ENCODE data around the gene NEGR1. TPM values are rescaled to one million over a fixed set of nuclear protein-coding genes. Genes with fewer than 3 reads are reported as not detected.

Gene NEGR1
- total RNA-seq, 1 experiment from 2014 or later, result 0.23 TPM

DNA sequence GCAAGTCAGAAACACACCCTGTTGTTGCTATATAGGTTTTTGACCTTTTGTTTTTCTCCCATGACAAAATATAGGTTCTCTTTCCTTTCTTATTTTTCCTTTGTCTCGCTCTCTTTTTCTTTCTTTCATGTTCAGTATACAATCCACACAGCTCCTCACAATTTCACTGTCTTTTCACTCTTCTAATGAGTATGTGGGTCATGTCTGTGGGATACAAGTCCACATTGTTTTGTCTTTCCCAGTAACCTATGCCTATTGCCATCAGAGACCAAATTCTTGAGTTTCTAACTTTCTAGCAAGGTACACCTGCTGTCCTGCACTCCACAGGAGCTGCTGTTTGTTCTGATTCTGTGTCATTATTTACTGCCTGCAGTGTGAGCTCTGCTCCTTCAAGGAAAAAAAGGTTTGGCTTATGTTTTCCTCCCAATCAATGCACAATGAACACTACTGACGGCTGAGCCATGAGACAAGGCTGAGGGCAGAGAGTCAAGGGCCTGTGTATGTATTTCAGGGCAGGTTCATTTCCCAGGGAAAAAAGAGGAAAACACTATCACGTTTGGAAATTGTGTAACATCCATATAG lies 453.8 kb downstream of the NEGR1 start:
- no peaks in the 10 kb centered on the region for H3K27me3 ChIP-seq
- H3K4me3 ChIP-seq, result no peak overlapping the region
- no peak for DNase-seq
- H3K9me3 ChIP-seq, result no peaks in the 10 kb centered on the region
- no peaks in the 10 kb centered on the region for H3K36me3 ChIP-seq

DNA sequence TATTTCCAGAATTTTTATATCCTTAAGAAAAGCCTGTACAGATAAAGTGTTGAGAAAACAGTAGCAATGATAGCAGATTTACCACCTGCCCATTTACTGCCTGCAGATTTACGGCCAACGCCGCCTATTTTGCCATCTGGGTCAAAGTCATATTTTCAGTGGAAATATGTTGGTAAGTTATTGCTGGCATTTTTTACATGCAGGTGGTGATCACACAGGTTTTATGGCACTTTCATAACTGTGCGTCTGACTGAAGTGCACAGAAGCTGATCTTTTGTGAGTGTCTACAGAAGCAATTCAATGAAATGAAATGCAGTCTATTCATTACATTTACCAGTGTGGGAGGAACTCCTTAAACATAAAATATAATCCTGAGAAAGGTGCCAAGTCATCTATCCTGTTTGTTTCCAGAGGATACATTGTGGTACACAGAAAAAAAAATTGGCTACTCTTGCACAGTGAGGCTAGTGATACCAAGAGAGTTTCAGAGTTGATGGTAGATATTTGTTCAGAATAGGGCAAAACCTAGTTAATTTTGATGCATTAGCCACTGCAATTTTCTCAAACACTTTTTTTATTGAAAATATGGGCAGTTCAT lies 458.5 kb downstream of the NEGR1 start:
- Histone ChIP-seq H3K9me3 (no peaks in the 10 kb centered on the region), H3K27me3 (no peaks in the 10 kb centered on the region), H3K4me3 (no peak overlapping the region), H3K36me3 (no peaks in the 10 kb centered on the region)
- DNase-seq, result no peak

DNA sequence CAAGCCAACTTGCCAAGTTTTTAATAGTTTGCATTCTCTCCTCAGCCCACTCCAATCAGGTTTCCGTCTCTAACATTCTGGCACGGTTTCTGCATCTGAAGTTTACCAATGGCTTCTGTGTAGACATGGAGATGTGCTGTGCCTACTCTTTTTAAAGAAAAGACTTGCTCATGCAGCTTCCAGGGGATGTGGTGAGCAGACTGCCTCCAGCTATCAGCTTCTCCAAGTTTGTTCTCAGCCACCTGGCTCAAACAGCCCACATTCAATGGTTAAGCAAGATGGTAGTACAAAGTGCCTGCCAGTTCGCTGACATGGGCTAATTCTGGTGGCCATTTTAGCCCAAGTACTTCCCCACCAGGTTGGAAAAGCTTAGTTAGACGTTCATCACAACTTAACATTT lies 465.3 kb downstream of the NEGR1 start:
- no peak for DNase-seq
- Histone ChIP-seq H3K9me3 (no peaks in the 10 kb centered on the region), H3K4me3 (no peak overlapping the region), H3K27me3 (no peaks in the 10 kb centered on the region), H3K36me3 (no peaks in the 10 kb centered on the region)

DNA sequence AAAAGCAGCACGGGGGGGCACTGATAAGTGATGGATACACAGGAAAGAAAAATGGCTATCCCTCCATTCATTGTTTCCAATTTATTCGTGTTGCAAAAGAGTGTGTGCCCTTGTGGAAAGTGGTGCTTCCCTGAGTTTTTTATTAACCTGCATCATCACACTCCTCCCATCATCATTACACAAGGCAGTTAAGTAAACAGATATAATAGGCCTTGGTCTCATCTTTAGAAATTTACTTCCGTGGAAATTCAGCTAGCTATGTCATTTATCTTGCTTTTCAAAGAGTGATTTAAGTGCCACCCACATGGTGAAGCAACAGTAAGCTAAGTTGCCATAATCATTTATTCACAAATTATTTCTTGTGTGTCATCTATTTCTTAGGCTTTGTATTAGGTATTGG lies 473.3 kb downstream of the NEGR1 start:
- no peak for DNase-seq
- H3K4me3 ChIP-seq, result no peak overlapping the region
- no peaks in the 10 kb centered on the region for H3K9me3 ChIP-seq
- no peaks in the 10 kb centered on the region for H3K27me3 ChIP-seq
- H3K36me3 ChIP-seq, result no peaks in the 10 kb centered on the region

DNA sequence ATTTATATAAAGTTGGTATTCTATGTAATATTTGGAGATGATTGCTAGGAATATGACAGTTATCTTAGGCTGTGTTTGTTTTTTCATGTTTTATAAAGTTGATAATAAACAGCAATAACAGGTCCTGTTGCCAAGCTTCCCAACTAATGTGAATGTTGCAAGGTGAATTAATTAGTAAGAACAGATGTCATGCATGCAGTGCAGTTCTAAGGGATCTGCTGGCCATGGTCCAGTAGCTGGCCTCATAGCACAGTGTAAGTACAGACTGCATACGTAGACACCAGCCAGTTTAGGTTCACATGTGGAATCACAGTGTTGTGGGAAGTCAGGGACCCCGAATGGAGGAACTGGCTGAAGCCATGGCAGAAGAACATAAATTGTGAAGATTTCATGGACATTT lies 478.2 kb downstream of the NEGR1 start:
- DNase-seq, result no peak
- Histone ChIP-seq H3K36me3 (no peaks in the 10 kb centered on the region), H3K4me3 (no peak overlapping the region), H3K9me3 (no peaks in the 10 kb centered on the region), H3K27me3 (no peaks in the 10 kb centered on the region)

DNA sequence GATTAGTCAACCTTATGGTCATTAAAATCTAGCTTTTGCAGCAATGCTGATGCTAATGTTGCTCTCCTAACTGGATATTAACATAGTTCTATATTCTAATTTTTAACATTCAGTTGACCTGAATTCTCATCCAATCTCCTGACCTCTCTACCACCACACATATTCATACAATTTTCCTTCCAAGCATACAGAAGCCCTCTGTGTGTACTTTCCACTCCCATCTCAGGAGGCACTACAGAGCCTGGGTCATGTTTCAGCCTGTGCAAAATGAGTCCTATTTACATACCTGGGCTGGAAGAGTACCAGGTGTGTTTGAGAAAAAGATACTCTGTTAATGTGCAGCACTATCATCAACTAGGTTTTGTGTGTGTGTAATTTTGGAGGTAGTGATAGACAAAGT lies 486.3 kb downstream of the NEGR1 start:
- DNase-seq, result no peak
- Histone ChIP-seq H3K36me3 (no peaks in the 10 kb centered on the region), H3K4me3 (no peak overlapping the region), H3K27me3 (no peaks in the 10 kb centered on the region), H3K9me3 (no peaks in the 10 kb centered on the region)

DNA sequence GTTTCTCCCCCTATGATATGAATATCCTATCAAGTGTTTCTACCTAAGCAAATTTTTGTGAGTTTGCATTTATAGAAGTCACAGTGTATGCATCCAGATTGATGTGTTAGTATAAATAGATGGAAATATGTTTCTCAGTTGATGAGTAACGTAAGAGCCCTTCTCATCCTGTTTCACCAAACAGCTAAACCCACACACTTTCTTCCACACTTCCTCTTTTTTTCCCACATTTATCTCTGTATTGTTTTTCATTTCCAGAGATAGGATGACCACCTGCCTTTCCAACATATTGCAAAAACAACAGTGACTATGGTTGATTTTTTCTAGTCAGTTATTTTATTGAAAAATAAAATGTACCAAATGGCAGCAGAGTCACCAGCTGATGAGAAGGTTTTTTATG lies 490.1 kb downstream of the NEGR1 start:
- Histone ChIP-seq H3K36me3 (no peaks in the 10 kb centered on the region), H3K9me3 (no peaks in the 10 kb centered on the region), H3K27me3 (no peaks in the 10 kb centered on the region), H3K4me3 (no peak overlapping the region)
- DNase-seq, result no peak

DNA sequence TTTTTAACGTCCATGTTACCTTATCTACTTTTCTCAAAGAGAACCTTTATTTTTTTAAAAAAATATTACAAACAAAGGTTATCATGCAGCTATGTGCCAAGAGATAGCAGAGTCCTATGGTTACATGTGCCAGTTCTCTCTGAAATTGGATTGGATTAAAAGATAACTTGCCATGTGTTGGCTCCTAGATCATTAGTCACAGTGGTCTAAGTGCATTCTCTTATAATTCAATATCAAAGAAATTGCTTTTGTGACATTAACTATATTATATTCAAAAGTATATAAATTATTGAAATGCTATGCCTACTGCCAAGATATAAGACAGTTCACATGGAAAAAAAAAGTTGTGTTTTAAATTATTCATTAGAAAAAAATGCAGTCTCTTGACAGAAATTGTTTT lies 494.2 kb downstream of the NEGR1 start:
- H3K4me3 ChIP-seq, result no peak overlapping the region
- DNase-seq, result no peak
- no peaks in the 10 kb centered on the region for H3K27me3 ChIP-seq
- H3K9me3 ChIP-seq, result no peaks in the 10 kb centered on the region
- H3K36me3 ChIP-seq, result no peaks in the 10 kb centered on the region

DNA sequence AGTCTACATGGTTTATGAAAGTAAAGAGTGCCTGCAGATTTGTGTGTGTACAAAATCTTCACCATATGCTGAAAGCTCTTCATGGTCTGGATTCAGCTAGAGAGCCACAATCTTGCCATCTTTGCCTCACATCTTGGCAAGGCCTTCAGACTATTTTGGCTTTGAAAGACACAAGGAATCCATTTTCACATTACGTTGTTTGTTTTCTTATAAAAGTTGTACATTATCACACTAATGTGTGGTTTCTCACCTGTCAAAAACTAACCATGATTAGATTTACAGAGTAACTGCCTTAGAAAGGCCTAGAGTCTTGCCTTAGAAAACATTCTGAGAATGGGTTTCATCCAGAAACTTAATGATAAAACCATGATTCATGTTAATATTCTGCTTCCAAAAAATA lies 494.6 kb downstream of the NEGR1 start:
- no peaks in the 10 kb centered on the region for H3K36me3 ChIP-seq
- H3K4me3 ChIP-seq, result no peak overlapping the region
- no peaks in the 10 kb centered on the region for H3K27me3 ChIP-seq
- no peak for DNase-seq
- no peaks in the 10 kb centered on the region for H3K9me3 ChIP-seq

DNA sequence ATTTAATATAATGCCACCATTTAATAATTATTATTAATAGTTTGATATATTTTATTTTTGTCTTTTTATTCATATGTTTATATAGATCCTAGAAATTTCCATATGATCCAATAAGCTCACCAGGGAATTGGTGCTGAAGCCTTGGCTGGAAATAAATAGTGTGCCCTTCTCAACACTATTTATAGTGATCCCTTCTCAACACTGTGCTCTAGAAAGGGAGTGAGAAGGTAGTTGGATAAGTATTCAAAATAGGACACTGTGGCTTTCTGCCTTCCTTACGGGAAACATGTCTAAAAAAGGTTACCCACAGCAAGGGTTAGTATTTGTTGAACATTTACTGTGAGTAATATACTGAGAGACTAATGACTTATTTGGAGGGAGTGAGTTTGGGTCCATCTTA lies 496.1 kb downstream of the NEGR1 start:
- Histone ChIP-seq H3K9me3 (no peaks in the 10 kb centered on the region), H3K36me3 (no peaks in the 10 kb centered on the region), H3K4me3 (no peak overlapping the region), H3K27me3 (no peaks in the 10 kb centered on the region)
- DNase-seq, result no peak

DNA sequence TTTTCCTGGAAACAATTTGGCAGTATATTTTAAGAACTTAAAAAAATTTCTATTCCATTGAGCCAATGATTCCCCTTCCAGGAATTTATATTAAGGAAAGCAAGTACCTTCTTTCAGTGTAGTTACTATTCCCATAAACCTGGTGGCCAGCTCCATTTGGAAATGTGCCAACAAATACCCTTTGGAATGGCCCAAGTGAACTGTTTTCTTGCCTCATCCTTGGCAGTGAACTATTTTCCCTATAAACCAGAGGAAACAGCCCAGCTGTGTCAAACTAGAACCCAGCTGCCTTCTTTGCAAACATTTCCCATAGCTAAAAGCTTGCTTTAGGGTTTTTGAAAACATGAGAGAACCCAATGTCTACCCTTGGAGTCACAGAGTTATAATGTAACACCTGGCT lies 496.9 kb downstream of the NEGR1 start:
- no peak overlapping the region for H3K4me3 ChIP-seq
- no peaks in the 10 kb centered on the region for H3K36me3 ChIP-seq
- H3K9me3 ChIP-seq, result no peaks in the 10 kb centered on the region
- no peaks in the 10 kb centered on the region for H3K27me3 ChIP-seq
- DNase-seq, result peak; percentile 0

DNA sequence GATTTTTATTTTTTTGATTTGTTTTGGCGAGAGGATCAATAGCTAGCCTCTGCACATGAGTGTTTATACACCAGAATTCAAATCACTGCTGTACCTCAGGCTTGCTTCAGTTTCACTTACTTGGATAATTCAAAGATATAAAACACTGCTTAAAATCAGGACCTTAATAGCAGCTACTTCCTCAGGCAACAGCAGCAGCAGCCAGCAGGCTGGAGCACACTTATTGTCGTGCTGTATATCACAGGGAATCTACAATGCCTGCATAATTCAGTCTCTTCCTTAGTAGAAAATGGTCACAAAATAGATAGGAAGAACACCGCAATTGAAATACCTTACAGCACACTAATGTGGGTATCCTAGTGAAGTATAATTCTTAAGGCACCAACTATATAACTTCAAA lies 497.3 kb downstream of the NEGR1 start:
- no peak overlapping the region for H3K4me3 ChIP-seq
- H3K27me3 ChIP-seq, result no peaks in the 10 kb centered on the region
- no peaks in the 10 kb centered on the region for H3K36me3 ChIP-seq
- H3K9me3 ChIP-seq, result no peaks in the 10 kb centered on the region
- DNase-seq, result no peak

DNA sequence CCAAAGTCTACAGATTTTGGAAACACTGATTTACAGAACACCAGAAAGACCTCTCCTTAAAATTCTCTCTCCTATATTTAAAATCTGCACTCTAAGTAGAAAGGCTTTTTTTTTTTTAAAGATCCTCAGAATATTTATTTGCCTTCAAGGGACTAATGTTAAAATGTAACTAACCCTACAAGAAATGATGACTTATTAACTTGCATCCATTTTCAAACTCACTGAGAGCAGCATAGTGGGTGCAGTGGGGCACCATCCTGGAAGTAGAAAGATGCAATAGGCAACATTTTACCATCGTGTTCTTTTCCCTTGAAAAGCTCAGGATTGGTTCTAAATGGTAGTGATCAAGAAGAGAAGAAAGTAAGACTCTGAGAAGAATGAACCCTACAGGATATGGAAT lies 498.1 kb downstream of the NEGR1 start:
- Histone ChIP-seq H3K36me3 (no peaks in the 10 kb centered on the region), H3K4me3 (no peak overlapping the region), H3K9me3 (no peaks in the 10 kb centered on the region), H3K27me3 (no peaks in the 10 kb centered on the region)
- no peak for DNase-seq

DNA sequence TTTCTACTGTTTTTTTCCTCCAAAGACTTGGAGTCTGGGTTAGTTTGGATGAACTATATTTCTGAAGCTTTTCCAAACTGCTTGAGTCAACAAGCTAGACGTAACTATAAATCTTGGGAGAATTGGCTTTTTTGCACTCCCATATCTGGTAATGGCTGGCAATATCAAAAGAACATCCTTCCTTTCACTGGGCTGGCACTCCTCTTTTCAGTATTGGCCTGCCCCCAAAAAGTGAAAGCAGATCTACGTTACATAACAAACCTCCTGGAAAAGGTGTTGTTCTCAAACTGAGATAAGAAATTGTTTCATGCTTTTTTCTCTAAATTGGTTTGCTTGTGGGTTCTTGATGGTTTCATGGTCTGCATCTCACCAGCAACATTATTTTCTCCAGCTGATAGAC lies 499.3 kb downstream of the NEGR1 start:
- no peaks in the 10 kb centered on the region for H3K36me3 ChIP-seq
- no peak for DNase-seq
- H3K27me3 ChIP-seq, result no peaks in the 10 kb centered on the region
- no peak overlapping the region for H3K4me3 ChIP-seq
- H3K9me3 ChIP-seq, result no peaks in the 10 kb centered on the region

DNA sequence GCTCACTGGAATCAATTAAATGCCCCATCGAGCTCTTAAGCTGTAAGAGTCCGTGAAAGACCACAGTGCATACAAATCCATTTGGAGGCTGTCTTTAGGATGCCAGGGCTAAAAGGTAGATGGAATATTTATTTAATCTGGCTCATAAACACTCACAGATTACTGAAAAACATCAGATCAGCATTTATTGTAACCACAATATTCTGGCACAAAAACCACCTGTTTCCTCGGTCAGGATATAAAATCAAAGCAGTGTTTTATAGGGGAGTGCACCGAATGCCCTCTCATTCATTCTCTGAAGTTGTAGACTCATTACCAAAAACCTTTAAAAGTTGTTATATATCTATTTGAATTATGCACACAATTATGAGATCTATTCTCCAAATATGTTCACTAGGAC lies 500.9 kb downstream of the NEGR1 start:
- Histone ChIP-seq H3K4me3 (no peak overlapping the region), H3K27me3 (no peaks in the 10 kb centered on the region), H3K36me3 (no peaks in the 10 kb centered on the region), H3K9me3 (no peaks in the 10 kb centered on the region)
- no peak for DNase-seq

DNA sequence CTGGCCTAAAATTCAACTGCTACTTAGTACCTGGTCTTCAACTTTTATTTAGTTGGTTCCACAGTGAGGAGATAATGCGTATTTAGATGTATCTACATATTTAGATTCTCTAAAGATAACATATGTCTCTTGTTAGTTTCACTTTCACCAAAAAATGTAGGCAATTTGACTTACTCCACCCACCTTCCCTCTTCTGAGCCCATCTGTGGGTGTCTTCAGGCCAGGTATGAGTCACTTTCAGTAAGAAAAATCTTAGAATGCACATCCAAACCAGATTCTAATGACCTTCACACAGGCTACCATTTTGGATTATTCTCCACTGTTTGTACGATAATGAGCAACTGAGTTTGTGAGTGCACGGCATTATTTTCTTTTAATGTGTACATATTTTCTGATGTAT lies 501.7 kb downstream of the NEGR1 start:
- Histone ChIP-seq H3K4me3 (no peak overlapping the region), H3K27me3 (no peaks in the 10 kb centered on the region), H3K9me3 (no peaks in the 10 kb centered on the region), H3K36me3 (no peaks in the 10 kb centered on the region)
- no peak for DNase-seq

DNA sequence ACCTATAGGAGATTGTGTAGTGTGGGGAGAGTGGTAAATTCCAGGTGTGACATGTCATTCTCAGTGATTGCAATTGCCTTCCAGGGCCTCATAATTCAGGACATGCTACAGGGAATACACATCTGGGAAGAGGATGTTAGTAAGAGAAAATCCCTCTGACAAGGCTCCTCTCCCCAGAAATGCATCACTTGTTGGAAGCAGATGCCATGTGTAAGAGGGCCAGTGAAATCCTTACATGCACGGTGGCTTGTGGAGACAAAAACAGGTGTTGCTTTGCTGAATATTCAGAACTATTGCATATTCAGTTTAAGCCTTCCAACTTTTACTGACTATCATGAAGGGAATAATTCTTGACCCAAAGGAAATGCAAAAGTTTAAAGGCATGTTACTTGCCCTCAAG lies 503.4 kb downstream of the NEGR1 start:
- Histone ChIP-seq H3K36me3 (no peaks in the 10 kb centered on the region), H3K27me3 (no peaks in the 10 kb centered on the region), H3K9me3 (no peaks in the 10 kb centered on the region), H3K4me3 (no peak overlapping the region)
- no peak for DNase-seq

DNA sequence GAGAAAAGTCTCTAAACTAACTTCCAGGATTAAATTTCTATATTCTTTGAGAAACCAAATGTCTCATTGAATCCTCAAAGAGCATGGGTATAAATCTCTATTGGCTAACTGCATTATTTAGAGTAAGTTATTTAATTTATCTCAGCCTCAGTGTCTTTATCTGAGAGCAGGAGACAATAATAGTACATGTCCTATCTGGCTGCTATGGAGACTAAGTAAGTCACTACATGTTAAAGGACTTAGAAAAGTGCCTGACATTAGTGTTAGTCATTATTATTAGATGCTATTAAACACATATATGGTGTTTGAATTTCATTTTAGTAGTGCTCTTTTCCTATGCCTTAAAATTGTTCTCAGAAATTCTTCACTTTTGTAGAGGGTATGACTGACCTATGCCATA lies 505.2 kb downstream of the NEGR1 start:
- no peaks in the 10 kb centered on the region for H3K9me3 ChIP-seq
- no peaks in the 10 kb centered on the region for H3K36me3 ChIP-seq
- no peaks in the 10 kb centered on the region for H3K27me3 ChIP-seq
- no peak for DNase-seq
- H3K4me3 ChIP-seq, result no peak overlapping the region

DNA sequence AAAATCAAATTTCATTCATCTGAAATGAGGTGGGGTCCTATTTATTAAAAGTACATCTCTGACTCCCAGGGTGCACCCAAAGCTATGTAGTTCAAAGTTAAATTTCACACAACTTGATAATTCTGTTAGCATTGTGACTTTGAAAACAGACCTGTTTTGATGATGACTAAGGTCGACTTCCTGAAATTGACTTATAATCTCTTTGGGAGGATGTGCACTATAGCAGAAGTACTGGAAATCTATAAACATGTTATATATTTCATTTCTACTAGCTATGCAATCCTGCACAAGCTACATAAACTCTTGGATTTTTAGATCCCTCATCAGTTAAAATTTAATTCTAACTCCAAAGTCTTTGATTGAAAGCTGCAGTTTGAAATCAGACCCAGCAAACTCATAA lies 507.6 kb downstream of the NEGR1 start:
- no peak for DNase-seq
- Histone ChIP-seq H3K27me3 (no peaks in the 10 kb centered on the region), H3K4me3 (no peak overlapping the region), H3K9me3 (no peaks in the 10 kb centered on the region), H3K36me3 (no peaks in the 10 kb centered on the region)
